OCI-LY1 (cell line): Measurements from ENCODE around the gene RTP5.
"Not testable (repeated sequence)": the region's sequence is repeated elsewhere in the genome, so short reads cannot be mapped to it uniquely, and the experiment has no call there.

Experiments used
- CTCF ChIP-seq: fragments of 200-600 bp; sonication (generic), shearing (Covaris generic); IDR thresholded peaks from 2 replicates; pipeline ENCODE4 v1.5.1; 2017; ENCODE audit warnings: mild to moderate bottlenecking, antibody characterized with exemption, low read length, moderate library complexity, mixed read lengths
- EZH2 ChIP-seq: fragments of 200-600 bp; sonication (generic), shearing (Covaris generic); IDR thresholded peaks from 2 replicates; pipeline ENCODE4 v1.8.0; 2017; ENCODE audit warnings: borderline replicate concordance, mixed run types, mild to moderate bottlenecking, antibody characterized with exemption, low read length, moderate library complexity, mixed read lengths

- not testable (repeated sequence) for TF ChIP-seq CTCF, EZH2
These were observed 49.4 kb upstream of the RTP5 start for GRCh38 chr2:241819947-241820624.
